DOHH2 (cell line): ENCODE data around the gene KRT73.
"Not testable (repeated sequence)": the region's sequence is repeated elsewhere in the genome, so short reads cannot be mapped to it uniquely, and the experiment has no call there.

Experiments
- H3F3A ChIP-seq: fragments of 200-600 bp; sonication (generic), shearing (Covaris generic); 2 replicates; pipeline ENCODE4 v1.6.0; 2016; ENCODE audit warnings: antibody characterized with exemption, mild to moderate bottlenecking; ENCODE audit not compliant: control insufficient read depth, insufficient read depth
- H3K27ac ChIP-seq: fragments of 200-600 bp; sonication (generic); 2 replicates; pipeline ENCODE4 v1.5.1; 2014; ENCODE audit warnings: low read depth, mild to moderate bottlenecking, low read length, moderate library complexity
- H3K27me3 ChIP-seq: fragments of 200-600 bp; sonication (generic); 2 replicates; pipeline ENCODE4 v1.6.1; 2014; ENCODE audit warnings: mild to moderate bottlenecking, low read length, mixed read lengths; ENCODE audit not compliant: control insufficient read depth
- H3K36me3 ChIP-seq: fragments of 200-600 bp; sonication (generic); 2 replicates; pipeline ENCODE4 v1.6.1; 2014; ENCODE audit warnings: mild to moderate bottlenecking, low read length, moderate library complexity, mixed read lengths; ENCODE audit not compliant: control insufficient read depth
- H3K4me1 ChIP-seq: fragments of 200-600 bp; sonication (generic); 2 replicates; pipeline ENCODE4 v1.6.1; 2014; ENCODE audit warnings: mild to moderate bottlenecking, low read length, mixed read lengths; ENCODE audit not compliant: control insufficient read depth
- H3K4me2 ChIP-seq: fragments of 200-600 bp; sonication (generic); 2 replicates; pipeline ENCODE4 v1.6.0; 2014; ENCODE audit warnings: mild to moderate bottlenecking, low read length, moderate library complexity
- H3K4me3 ChIP-seq: fragments of 200-600 bp; sonication (generic); 2 replicates; pipeline ENCODE4 v1.5.1; 2014; ENCODE audit warnings: mild to moderate bottlenecking, low read length, mixed read lengths
- H3K79me2 ChIP-seq: fragments of 200-600 bp; sonication (generic); 2 replicates; pipeline ENCODE4 v1.6.1; 2014; ENCODE audit warnings: mild to moderate bottlenecking, low read length, mixed read lengths; ENCODE audit not compliant: control insufficient read depth
- H3K9me2 ChIP-seq: fragments of 200-600 bp; sonication (generic); replicated peaks from 2 replicates; pipeline ENCODE4 v1.6.1; 2014; ENCODE audit warnings: mild to moderate bottlenecking, low read length, mixed read lengths; ENCODE audit not compliant: control insufficient read depth
- H3K9me3 ChIP-seq: fragments of 200-600 bp; sonication (generic); 2 replicates; pipeline ENCODE4 v1.6.1; 2014; ENCODE audit warnings: antibody characterized with exemption, low read length, mixed read lengths; ENCODE audit not compliant: control insufficient read depth, insufficient read depth
- H4K20me1 ChIP-seq: fragments of 200-600 bp; sonication (generic); 2 replicates; pipeline ENCODE4 v1.6.0; 2014; ENCODE audit warnings: low read depth, mild to moderate bottlenecking, antibody characterized with exemption, low read length, moderate library complexity; ENCODE audit not compliant: control insufficient read depth, insufficient read depth
- EZH2phosphoT487 ChIP-seq: fragments of 200-600 bp; sonication (generic); IDR thresholded peaks from 2 replicates; pipeline ENCODE4 v1.6.1; 2017; ENCODE audit warnings: borderline replicate concordance, mild to moderate bottlenecking, antibody characterized with exemption, low read length, moderate library complexity, mixed read lengths
- TF ChIP-seq, protein P1 (sequence below): fragments of 200-600 bp; sonication (generic); IDR thresholded peaks from one replicate; pipeline ENCODE4 v1.5.1; 2014; ENCODE audit warnings: antibody characterized with exemption, mild to moderate bottlenecking, low read depth, low read length; ENCODE audit not compliant: poor library complexity, severe bottlenecking

Gene KRT73

DNA sequence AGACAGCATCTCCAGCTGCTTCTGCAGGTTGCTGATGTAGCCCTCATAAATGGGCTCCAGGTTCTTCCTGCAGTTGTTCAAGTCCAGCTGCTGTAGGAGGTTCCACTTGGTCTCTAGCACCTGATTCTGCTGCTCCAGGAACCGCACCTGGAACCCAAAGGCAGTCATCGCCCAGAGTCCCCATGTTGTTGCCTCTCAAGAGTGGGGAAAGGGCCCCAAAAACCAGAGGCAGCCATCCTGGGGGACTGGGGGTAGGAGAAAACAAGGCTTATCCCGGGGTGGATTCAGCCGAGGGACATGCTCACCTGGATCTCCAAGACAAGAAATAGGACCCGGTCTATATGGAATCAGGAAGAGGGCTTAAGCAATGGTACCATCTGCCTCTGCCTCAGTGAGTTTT lies 19.4 kb downstream of the KRT73 start:
- H3K27me3 ChIP-seq = peaks cover 17% of the 10 kb centered on the region

DNA sequence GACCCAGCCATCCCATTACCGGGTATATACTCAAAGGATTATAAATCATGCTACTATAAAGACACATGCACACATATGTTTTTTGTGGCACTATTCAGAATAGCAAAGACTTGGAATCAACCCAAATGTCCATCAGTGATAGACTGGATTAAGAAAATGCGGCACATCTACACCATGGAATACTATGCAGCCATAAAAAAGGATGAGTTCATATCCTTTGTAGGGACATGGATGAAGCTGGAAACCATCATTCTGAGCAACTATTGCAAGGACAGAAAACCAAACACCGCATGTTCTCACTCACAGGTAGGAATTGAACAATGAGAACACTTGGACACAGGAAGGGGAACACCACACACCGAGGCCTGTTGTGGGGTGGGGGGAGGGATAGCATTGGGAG lies 24.1 kb downstream of the KRT73 start:
- not testable (repeated sequence) for H3K79me2 ChIP-seq, H3K27ac ChIP-seq, H3K36me3 ChIP-seq, H3F3A ChIP-seq, H3K9me2 ChIP-seq, H4K20me1 ChIP-seq, H3K9me3 ChIP-seq, H3K4me1 ChIP-seq, H3K4me3 ChIP-seq, H3K4me2 ChIP-seq
- peaks cover 15% of the 10 kb centered on the region for H3K27me3 ChIP-seq

More for the DNA sequence above, 19.4 kb downstream of the KRT73 start:
- Histone ChIP-seq H3K9me2 (no peaks in the 10 kb centered on the region), H3K27ac (no peak overlapping the region), H3F3A (no peaks in the 10 kb centered on the region), H3K79me2 (no peaks in the 10 kb centered on the region), H3K36me3 (no peaks in the 10 kb centered on the region), H3K4me3 (no peak overlapping the region), H3K9me3 (no peaks in the 10 kb centered on the region), H3K4me1 (no peaks in the 10 kb centered on the region), H3K4me2 (no peak overlapping the region), H4K20me1 (no peaks in the 10 kb centered on the region)
- TF ChIP-seq, protein P1, sequence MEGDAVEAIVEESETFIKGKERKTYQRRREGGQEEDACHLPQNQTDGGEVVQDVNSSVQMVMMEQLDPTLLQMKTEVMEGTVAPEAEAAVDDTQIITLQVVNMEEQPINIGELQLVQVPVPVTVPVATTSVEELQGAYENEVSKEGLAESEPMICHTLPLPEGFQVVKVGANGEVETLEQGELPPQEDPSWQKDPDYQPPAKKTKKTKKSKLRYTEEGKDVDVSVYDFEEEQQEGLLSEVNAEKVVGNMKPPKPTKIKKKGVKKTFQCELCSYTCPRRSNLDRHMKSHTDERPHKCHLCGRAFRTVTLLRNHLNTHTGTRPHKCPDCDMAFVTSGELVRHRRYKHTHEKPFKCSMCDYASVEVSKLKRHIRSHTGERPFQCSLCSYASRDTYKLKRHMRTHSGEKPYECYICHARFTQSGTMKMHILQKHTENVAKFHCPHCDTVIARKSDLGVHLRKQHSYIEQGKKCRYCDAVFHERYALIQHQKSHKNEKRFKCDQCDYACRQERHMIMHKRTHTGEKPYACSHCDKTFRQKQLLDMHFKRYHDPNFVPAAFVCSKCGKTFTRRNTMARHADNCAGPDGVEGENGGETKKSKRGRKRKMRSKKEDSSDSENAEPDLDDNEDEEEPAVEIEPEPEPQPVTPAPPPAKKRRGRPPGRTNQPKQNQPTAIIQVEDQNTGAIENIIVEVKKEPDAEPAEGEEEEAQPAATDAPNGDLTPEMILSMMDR = no peak
- no peak for TF ChIP-seq EZH2phosphoT487

DNA sequence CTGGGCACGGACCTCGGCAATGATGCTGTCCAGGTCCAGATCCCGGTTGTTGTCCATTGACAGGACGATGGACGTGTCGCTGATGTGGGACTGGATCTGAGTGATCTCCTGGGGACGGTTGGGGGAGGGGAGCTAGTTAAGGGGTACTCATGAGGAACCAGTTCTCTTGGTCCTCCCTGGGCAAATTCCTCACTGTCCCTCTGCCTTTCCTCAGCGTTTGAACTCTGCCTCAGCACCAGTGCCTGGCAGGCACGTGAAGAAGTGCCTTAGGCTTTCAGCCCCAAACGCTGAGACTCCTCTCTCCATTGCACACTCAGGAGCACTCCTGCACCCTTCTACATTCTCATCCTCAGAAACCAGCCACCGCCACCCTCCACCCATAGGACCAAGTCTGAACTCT lies 26.8 kb downstream of the KRT73 start:
- Histone ChIP-seq H3K4me3 (no peak overlapping the region), H3K4me1 (no peaks in the 10 kb centered on the region), H3K27ac (no peak overlapping the region), H4K20me1 (no peaks in the 10 kb centered on the region), H3K79me2 (no peaks in the 10 kb centered on the region), H3F3A (no peaks in the 10 kb centered on the region), H3K9me3 (no peaks in the 10 kb centered on the region), H3K36me3 (no peaks in the 10 kb centered on the region), H3K27me3 (no peaks in the 10 kb centered on the region; the same call in 1 of the 2 replicates), H3K4me2 (no peak overlapping the region), H3K9me2 (no peaks in the 10 kb centered on the region)
- TF ChIP-seq, protein P1 = no peak
- TF ChIP-seq EZH2phosphoT487 = no peak

DNA sequence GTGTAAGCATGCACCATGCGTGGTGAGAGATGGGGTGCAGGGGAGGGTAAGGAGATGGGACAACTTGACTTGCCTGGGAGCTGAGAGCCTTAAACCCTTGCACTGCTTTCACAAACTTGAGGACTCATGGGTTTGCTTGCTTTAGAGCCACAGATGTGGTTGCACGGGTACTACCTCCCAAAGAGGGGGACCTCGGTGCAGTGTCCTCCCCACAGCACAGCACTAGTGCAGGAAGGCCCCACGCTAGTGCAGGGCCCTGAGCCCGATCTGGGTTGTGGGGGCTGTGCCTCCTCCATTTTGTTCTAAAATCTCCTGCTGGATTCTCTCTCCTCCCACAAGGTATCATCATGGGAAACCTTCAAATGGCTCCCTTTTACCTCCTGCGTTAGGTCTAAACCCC lies 28.3 kb downstream of the KRT73 start:
- no peak overlapping the region for H3K4me3 ChIP-seq
- no peaks in the 10 kb centered on the region for H3K79me2 ChIP-seq
- no peak overlapping the region for H3K4me2 ChIP-seq
- TF ChIP-seq, protein P1 = no peak
- TF ChIP-seq EZH2phosphoT487 = no peak
- H3K9me2 ChIP-seq = no peaks in the 10 kb centered on the region
- no peaks in the 10 kb centered on the region; the same call in 1 of the 2 replicates for H3K27me3 ChIP-seq
- H3K36me3 ChIP-seq = no peaks in the 10 kb centered on the region
- no peak overlapping the region for H3K27ac ChIP-seq
- H3F3A ChIP-seq = no peaks in the 10 kb centered on the region
- no peaks in the 10 kb centered on the region for H4K20me1 ChIP-seq
- H3K4me1 ChIP-seq = no peaks in the 10 kb centered on the region
- H3K9me3 ChIP-seq = no peaks in the 10 kb centered on the region
